Tibial nerve (tissue), 3 donors: Measurements from ENCODE around the gene PRAC2.

ENCODE experiments used
- POLR2A ChIP-seq, 2 donors: fragments of 450-650 bp; IDR thresholded peaks; one replicate each; pipeline ENCODE4 v1.6.1; 2017; ENCODE audit warnings: antibody characterized with exemption in 2 of 2, mild to moderate bottlenecking in 2 of 2, moderate library complexity in 2 of 2
- TF ChIP-seq, protein P1 (sequence below), 5 experiments: fragments of 200-600 bp in 3 of 5; fragments of 450-650 bp in 2 of 5; sonication (generic) in 3 of 5; IDR thresholded peaks; one replicate each; pipeline ENCODE4 v1.5.1; 2016 to 2019; ENCODE audit warnings: antibody characterized with exemption in 5 of 5, mild to moderate bottlenecking in 3 of 5, moderate library complexity in 2 of 5

DNA sequence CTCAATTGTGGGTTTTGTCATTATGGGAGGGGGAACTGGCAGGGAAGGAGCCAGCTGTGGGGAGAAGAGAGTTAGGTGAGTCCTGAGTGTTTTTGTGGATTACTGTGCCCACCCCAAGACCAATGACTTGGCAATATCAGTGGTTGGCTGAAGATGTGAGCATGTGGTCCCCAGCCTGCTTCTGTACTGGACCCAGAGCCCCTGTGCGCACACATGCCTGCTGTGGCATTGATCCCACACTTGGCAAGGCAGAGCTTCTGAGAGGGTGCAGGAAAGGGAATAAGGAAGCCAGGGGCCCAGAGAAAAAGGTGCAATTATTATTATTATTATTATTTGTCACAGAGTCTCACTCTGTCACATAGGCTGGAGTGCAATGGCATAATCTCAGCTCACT lies 2.0 kb upstream of the PRAC2 start:
- TF ChIP-seq, protein P1, sequence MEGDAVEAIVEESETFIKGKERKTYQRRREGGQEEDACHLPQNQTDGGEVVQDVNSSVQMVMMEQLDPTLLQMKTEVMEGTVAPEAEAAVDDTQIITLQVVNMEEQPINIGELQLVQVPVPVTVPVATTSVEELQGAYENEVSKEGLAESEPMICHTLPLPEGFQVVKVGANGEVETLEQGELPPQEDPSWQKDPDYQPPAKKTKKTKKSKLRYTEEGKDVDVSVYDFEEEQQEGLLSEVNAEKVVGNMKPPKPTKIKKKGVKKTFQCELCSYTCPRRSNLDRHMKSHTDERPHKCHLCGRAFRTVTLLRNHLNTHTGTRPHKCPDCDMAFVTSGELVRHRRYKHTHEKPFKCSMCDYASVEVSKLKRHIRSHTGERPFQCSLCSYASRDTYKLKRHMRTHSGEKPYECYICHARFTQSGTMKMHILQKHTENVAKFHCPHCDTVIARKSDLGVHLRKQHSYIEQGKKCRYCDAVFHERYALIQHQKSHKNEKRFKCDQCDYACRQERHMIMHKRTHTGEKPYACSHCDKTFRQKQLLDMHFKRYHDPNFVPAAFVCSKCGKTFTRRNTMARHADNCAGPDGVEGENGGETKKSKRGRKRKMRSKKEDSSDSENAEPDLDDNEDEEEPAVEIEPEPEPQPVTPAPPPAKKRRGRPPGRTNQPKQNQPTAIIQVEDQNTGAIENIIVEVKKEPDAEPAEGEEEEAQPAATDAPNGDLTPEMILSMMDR (IDR thresholded peaks at IDR 0.05) = no peak
- no peak for TF ChIP-seq POLR2A (IDR thresholded peaks at IDR 0.05)
